ENCODE results near the gene THSD4.

THSD4 gene

DNA sequence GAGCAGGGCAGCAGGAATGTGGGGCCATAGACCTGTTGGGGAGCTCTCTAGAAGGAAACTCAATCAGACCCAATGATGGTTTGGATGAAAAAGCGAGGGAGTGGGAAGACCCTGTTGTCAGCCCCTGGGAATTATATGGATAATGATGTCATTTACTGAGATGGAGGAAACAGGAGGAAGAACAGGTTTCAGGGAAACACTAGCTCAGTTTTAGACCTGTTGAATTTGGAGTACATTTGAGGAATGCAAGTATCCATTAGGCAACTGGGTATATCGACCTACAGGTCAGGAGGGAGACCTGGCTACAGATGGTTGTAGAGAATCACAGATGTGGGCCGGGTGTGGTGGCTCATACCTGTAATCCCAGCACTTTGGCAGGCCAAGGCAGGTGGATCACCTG, 428.1 kb downstream of the THSD4 start:
- H3K27ac ChIP-seq, result no peak overlapping the region
- TF ChIP-seq, protein P1, sequence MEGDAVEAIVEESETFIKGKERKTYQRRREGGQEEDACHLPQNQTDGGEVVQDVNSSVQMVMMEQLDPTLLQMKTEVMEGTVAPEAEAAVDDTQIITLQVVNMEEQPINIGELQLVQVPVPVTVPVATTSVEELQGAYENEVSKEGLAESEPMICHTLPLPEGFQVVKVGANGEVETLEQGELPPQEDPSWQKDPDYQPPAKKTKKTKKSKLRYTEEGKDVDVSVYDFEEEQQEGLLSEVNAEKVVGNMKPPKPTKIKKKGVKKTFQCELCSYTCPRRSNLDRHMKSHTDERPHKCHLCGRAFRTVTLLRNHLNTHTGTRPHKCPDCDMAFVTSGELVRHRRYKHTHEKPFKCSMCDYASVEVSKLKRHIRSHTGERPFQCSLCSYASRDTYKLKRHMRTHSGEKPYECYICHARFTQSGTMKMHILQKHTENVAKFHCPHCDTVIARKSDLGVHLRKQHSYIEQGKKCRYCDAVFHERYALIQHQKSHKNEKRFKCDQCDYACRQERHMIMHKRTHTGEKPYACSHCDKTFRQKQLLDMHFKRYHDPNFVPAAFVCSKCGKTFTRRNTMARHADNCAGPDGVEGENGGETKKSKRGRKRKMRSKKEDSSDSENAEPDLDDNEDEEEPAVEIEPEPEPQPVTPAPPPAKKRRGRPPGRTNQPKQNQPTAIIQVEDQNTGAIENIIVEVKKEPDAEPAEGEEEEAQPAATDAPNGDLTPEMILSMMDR (conservative IDR thresholded peaks at IDR 0.05), result no peak

DNA sequence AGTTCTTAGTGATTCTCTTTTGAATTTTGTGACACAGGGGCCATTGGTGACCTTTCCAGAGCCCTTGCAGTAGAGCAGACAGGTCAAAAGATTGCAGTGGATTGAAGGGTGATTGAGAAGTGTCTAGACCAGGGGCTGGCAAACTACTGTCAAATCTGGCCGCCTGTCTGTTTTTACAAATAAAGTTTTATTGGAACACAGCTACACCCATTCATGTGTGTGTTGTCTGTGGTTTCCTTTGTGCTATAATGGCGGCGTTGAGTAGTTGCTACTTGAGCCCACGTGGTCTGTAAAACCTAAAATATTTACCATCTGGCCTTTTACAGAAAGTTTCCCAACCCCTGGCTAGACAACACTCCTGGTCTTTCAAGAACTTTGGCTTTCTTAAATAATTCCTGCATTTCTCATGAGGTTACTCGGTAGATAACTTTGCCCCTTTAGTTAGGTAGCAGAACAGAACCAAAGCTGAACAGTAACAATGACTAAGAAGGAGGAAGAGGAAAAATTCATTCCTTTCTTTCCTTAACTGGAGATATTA, 430.0 kb downstream of the THSD4 start:
- TF ChIP-seq, protein P1 (conservative IDR thresholded peaks at IDR 0.05), result no peak
- H3K27ac ChIP-seq, result no peak overlapping the region

- TF ChIP-seq, protein P1 (conservative IDR thresholded peaks at IDR 0.05), result no peak
- no peak overlapping the region for H3K27ac ChIP-seq
These were observed 430.7 kb downstream of the THSD4 start for GRCh38 chr15:71545923-71546322.

- H3K27ac ChIP-seq, result no peak overlapping the region
These were observed 431.7 kb downstream of the THSD4 start for GRCh38 chr15:71547011-71547410.

DNA sequence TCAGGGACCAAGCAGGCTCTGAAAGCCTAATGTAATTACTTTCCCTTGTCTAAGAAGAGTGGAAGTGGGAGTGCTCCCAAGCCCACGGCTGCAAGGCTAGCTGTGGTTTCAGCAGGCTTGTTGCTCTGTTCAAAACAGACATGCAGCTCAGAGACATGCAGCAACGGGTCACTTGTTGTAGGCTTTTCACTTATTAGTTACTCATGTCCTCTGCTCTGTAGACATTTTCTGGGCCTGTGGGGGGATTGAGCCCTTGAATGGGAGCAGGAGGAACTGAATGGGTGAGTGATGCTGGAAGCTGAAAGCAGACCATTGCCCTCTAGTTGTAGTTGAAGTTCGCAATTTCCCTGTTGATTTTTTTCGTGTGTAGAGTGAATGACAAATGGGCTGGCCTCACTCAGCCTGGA, 433.1 kb downstream of the THSD4 start:
- TF ChIP-seq, protein P1 (conservative IDR thresholded peaks at IDR 0.05), result no peak
- no peak overlapping the region for H3K27ac ChIP-seq

More at GRCh38 chr15:71547011-71547410, 431.7 kb downstream of the THSD4 start:
- TF ChIP-seq, protein P1 (conservative IDR thresholded peaks at IDR 0.05), result no peak

DNA sequence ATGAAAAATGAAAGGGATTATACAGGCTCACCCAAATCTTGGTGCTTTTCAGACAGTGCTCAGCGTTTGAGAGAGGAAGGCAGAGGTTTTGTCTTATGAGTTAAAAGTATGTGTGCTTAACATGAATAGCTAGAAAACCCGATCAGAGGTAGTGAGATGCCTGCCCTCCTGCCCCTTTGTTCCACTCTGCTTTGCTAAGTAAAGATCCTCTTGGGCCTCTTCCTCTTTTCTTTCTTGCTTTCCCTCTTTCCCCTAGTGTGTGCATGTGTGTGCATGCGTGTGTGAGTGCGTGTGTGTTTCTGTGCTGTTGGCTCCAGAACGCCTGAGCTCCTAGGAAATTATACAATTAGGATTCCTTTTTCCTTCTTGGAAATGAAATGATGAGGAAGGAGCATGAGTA, 433.8 kb downstream of the THSD4 start:
- TF ChIP-seq, protein P1 (conservative IDR thresholded peaks at IDR 0.05), result no peak
- H3K27ac ChIP-seq, result no peak overlapping the region

DNA sequence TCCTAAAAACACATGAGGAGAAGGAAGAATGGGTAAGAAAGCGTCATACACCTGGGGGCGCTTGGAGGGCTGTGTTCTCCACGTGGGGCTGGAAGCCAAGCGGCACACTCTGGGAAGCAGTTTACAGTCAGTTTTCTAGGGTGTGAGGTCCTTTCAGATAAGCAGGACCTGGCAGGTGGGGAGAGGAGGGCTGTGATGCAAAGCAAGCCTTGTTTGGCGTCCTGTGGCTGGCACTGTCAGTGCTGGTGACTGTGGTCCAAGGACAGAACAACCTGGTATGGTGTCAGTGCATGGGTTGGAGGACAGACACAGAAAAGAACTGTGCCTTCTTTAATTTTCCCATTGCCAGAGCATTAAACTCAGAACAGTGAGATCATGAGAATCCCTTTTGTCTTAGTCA, 434.4 kb downstream of the THSD4 start:
- TF ChIP-seq, protein P1 (conservative IDR thresholded peaks at IDR 0.05), result no peak
- no peak overlapping the region for H3K27ac ChIP-seq

Data from VCaP (cell line).